ENCODE measurements around the gene SCUBE2. TPM values are rescaled to one million over a fixed set of nuclear protein-coding genes. Genes with fewer than 3 reads are reported as not detected.

SCUBE2 gene
- 2.0 to 5.0 TPM (median 4.6 TPM) in 3 replicates for total RNA-seq
- long read RNA-seq, full-length matches to known transcripts: 4 of 9 reads
- long read RNA-seq, partial matches to known transcripts: 0 of 9 reads
- long read RNA-seq, other reads (novel, unspliced or antisense): 5 of 9 reads

- Mint-ChIP-seq H3K36me3 (ENCODE audit: low read depth) (peaks cover 8% of the 10 kb centered on the region), H3K27me3 (ENCODE audit: low read depth) (no peaks in the 10 kb centered on the region), H3K4me1 (ENCODE audit: low read depth) (peaks cover 12% of the 10 kb centered on the region), H3K27ac (ENCODE audit: unreplicated experiment) (no peak within 1 kb of the TSS), H3K4me3 (ENCODE audit: unreplicated experiment) (peak within 1 kb of the TSS; percentile 68), H3K9me3 (ENCODE audit: low read depth) (no peaks in the 10 kb centered on the region)
- TF ChIP-seq, protein P1, sequence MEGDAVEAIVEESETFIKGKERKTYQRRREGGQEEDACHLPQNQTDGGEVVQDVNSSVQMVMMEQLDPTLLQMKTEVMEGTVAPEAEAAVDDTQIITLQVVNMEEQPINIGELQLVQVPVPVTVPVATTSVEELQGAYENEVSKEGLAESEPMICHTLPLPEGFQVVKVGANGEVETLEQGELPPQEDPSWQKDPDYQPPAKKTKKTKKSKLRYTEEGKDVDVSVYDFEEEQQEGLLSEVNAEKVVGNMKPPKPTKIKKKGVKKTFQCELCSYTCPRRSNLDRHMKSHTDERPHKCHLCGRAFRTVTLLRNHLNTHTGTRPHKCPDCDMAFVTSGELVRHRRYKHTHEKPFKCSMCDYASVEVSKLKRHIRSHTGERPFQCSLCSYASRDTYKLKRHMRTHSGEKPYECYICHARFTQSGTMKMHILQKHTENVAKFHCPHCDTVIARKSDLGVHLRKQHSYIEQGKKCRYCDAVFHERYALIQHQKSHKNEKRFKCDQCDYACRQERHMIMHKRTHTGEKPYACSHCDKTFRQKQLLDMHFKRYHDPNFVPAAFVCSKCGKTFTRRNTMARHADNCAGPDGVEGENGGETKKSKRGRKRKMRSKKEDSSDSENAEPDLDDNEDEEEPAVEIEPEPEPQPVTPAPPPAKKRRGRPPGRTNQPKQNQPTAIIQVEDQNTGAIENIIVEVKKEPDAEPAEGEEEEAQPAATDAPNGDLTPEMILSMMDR (IDR thresholded peaks at IDR 0.05): no peak
- no peak for DNase-seq (ENCODE audit: low spot score)
These were observed at the start of gene SCUBE2 for GRCh38 chr11:9091044-9091922. Gene SCUBE2, minus strand, starts transcription at chr11:9091599. Its CDS starts 71 bp downstream, at chr11:9091528.

DNA sequence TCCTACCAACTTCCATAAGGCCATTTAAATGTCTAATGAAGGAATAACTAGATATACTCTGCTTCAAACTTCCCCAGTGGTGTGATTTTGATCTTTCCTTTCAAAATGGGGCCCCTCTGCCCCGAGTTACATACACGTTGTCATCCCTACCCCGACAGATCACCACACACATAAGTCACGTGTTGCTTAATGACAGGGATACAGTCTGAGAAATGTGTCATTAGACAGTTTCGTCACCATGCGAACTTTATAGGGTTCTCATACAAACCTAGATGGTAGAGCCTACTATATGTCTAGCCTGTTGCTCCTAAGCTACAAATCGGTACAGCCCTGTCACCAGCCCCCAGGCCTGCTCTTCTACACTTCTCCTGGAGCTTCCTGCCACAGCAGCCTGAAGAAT lies 49.8 kb upstream of the SCUBE2 start:
- Mint-ChIP-seq H3K27me3 (ENCODE audit: low read depth) (no peaks in the 10 kb centered on the region), H3K27ac (ENCODE audit: unreplicated experiment) (no peak overlapping the region), H3K4me3 (ENCODE audit: unreplicated experiment) (no peak overlapping the region), H3K4me1 (ENCODE audit: low read depth) (peaks cover 29% of the 10 kb centered on the region), H3K9me3 (ENCODE audit: low read depth) (no peaks in the 10 kb centered on the region), H3K36me3 (ENCODE audit: low read depth) (peaks cover 45% of the 10 kb centered on the region)
- DNase-seq (ENCODE audit: low spot score): no peak
- TF ChIP-seq, protein P1 (IDR thresholded peaks at IDR 0.05): no peak

DNA sequence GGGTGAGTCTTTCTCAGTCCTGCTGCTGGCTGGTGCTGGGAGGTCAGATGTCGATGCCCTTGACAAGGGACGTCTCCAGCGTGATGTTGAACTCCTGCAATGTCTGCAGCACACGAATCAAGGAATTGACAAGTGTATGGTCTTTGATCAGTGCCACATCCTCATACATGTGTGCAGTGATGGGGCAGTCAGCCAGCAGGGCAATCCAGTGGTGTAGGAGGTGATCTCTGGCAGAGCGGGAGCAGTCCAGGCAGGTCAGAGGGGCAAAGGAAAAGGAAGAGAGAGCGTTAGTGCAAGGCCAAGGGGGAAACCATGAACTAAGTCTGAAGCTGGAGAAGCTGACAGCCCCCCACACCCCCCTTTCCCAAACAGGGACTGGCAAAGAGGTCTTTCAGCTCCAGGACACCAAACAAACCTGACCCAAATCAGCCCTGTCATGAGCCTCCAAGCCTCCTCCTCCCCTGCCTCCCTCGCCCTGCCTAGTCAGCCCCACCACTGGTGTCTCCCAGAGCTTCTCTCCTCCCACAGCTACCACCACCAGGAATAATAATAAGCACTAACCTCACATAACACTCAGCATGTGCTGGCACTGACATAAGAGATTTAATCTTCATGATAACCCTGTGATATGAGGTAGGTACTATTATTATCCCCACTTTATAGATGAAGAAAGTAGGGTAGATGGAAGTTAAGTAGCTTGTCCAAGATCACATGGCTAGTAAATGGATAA lies 48.4 kb upstream of the SCUBE2 start:
- TF ChIP-seq, protein P1 (IDR thresholded peaks at IDR 0.05): no peak
- Mint-ChIP-seq H3K4me3 (ENCODE audit: unreplicated experiment) (no peak overlapping the region), H3K27me3 (ENCODE audit: low read depth) (no peaks in the 10 kb centered on the region), H3K36me3 (ENCODE audit: low read depth) (peaks cover 42% of the 10 kb centered on the region), H3K4me1 (ENCODE audit: low read depth) (peaks cover 29% of the 10 kb centered on the region), H3K27ac (ENCODE audit: unreplicated experiment) (peak overlapping the region; percentile 82), H3K9me3 (ENCODE audit: low read depth) (no peaks in the 10 kb centered on the region)
- no peak for DNase-seq (ENCODE audit: low spot score)

- H3K27me3 Mint-ChIP-seq (ENCODE audit: low read depth): no peaks in the 10 kb centered on the region
- H3K36me3 Mint-ChIP-seq (ENCODE audit: low read depth): peaks cover 41% of the 10 kb centered on the region
- no peak for DNase-seq (ENCODE audit: low spot score)
- no peaks in the 10 kb centered on the region for H3K9me3 Mint-ChIP-seq (ENCODE audit: low read depth)
- H3K4me3 Mint-ChIP-seq (ENCODE audit: unreplicated experiment): no peak overlapping the region
- TF ChIP-seq, protein P1 (IDR thresholded peaks at IDR 0.05): no peak
- H3K27ac Mint-ChIP-seq (ENCODE audit: unreplicated experiment): peak overlapping the region; percentile 82
- H3K4me1 Mint-ChIP-seq (ENCODE audit: low read depth): peaks cover 29% of the 10 kb centered on the region
These were observed 47.5 kb upstream of the SCUBE2 start for GRCh38 chr11:9138612-9139579.
